Psoas muscle (tissue), 8 donors: ENCODE results near the gene RAP2A. TPM values are rescaled to one million over a fixed set of nuclear protein-coding genes. Genes with fewer than 3 reads are reported as not detected.

ENCODE experiments used
- ATAC-seq, 4 donors: fragments of 200-7000 bp; cut with Tn5 transposase; one replicate each; pipeline ENCODE4 v1.9.1; 2020; ENCODE audit warnings: moderate library complexity in 3 of 4, mild to moderate bottlenecking in 2 of 4
- DNase-seq, 2 donors: peaks; one replicate each; pipeline ENCODE4 v3.0.0-alpha.2; 2020
- H3K27ac ChIP-seq: fragments of 200-600 bp; one replicate; pipeline ENCODE4 v1.8.0; 2022
- H3K27me3 ChIP-seq, 3 donors: fragments of 200-600 bp in 1 of 3; one replicate each; pipeline versions ENCODE4 v1.6.1 to v1.8.0; 2013 to 2022; ENCODE audit warnings: low read length in 2 of 3, mild to moderate bottlenecking in 2 of 3, moderate library complexity in 1 of 3; ENCODE audit not compliant: insufficient read depth in 3 of 3
- H3K36me3 ChIP-seq, 2 donors: fragments of 200-600 bp in 1 of 2; one replicate each; pipeline versions ENCODE4 v1.6.1 to v1.8.0; 2013 to 2022; ENCODE audit warnings: low read depth in 1 of 2, mild to moderate bottlenecking in 1 of 2, moderate library complexity in 1 of 2; ENCODE audit not compliant: insufficient read depth in 1 of 2
- H3K4me1 ChIP-seq: fragments of 200-600 bp; one replicate; pipeline ENCODE4 v1.8.0; 2022
- H3K4me3 ChIP-seq: fragments of 200-600 bp; one replicate; pipeline ENCODE4 v1.8.0; 2022; ENCODE audit warnings: mild to moderate bottlenecking
- H3K9me3 ChIP-seq: fragments of 200-600 bp; one replicate; pipeline ENCODE4 v1.8.0; 2022
- CTCF ChIP-seq: fragments of 200-600 bp; IDR thresholded peaks from one replicate; pipeline ENCODE4 v1.8.0; 2022; ENCODE audit warnings: antibody characterized with exemption
- WGBS, 3 donors: extraction: QIAGEN DNeasy Blood & Tissue Kit; methylation state at CpG; one replicate each; pipeline versions ENCODE4 v1.1.6 to v1.1.7; 2013; 5-methylcytosine and 5-hydroxymethylcytosine counted together
- intact Hi-C, 2 donors: fragments of 100-400 bp; cut with DNase I; formaldehyde crosslinking; loops; one replicate each; pipeline versions ENCODE4 v1.11.0 to v1.14.2; 2022
- polyA plus RNA-seq, 3 donors: library from polyadenylated mRNA; stranded (reverse); fragments of 200-250 nt; gene quantifications; one replicate each; pipeline ENCODE4 v1.2.3, GENCODE V29; 2013
- total RNA-seq, 4 donors: library from RNA; stranded (reverse); fragmentation: NEBNext Ultra II Directional in 2 of 4; extraction: Animal tissue kit (Norgen Biotek cat#: 25700) in 2 of 4; gene quantifications; one replicate each; pipeline versions ENCODE4 v1.2.1 to v1.2.4, GENCODE V29; 2021 to 2023
- donor health status: healthy with polysubstance abuse.
- donor health status: DM: no; HTN: no; CAD: no; lungs with moderate emphysema.
- donor health status: Bipolar disorder and iron deficiency.
- donor health status: healthy.
- donor health status: DM: yes; HTN: yes; CAD: no.
- donor health status: DM: no; HTN: no; CAD: no.
- donor health status: DM: no; HTN: no; CAD: no.
- donor health status: DM: yes; HTN: yes; CAD: no.

RAP2A gene
- total and polyA plus RNA-seq, 7 donors: 3.8 to 35.7 (median 11.4) TPM

GRCh38 chr13:97397267-97397666, 36.7 kb upstream of the RAP2A start:
- Histone ChIP-seq H3K4me1 (no peaks in the 10 kb centered on the region), H3K9me3 (no peaks in the 10 kb centered on the region), H3K27me3 (no peaks in the 10 kb centered on the region), H3K4me3 (no peak overlapping the region), H3K36me3 (peaks cover 0 to 12% of the 10 kb centered on the region in 2 donors), H3K27ac (no peak overlapping the region)
- no peak for TF ChIP-seq CTCF
- DNase-seq: no peak
- no peak for ATAC-seq
- intact Hi-C loops: no loop called here
- 62 to 65% (median 65%) methylated on average over 10 of the region's 10 CpGs for WGBS, 3 donors

- peaks cover 6% of the 10 kb centered on the region for H3K4me1 ChIP-seq
- TF ChIP-seq CTCF: no peak
- H3K9me3 ChIP-seq: no peaks in the 10 kb centered on the region
- no peak overlapping the region for H3K27ac ChIP-seq
- no peak overlapping the region for H3K4me3 ChIP-seq
- H3K27me3 ChIP-seq: no peaks in the 10 kb centered on the region
- 65 to 83% (median 72%) methylated on average over 3 of the region's 3 CpGs for WGBS, 3 donors
- no peaks in the 10 kb centered on the region for H3K36me3 ChIP-seq
- ATAC-seq: no peak
- intact Hi-C loops: no loop called here
- no peak for DNase-seq
Measured at GRCh38 chr13:97401421-97401820, 32.5 kb upstream of the RAP2A start.

GRCh38 chr13:97403893-97404750, 29.8 kb upstream of the RAP2A start:
- Histone ChIP-seq H3K4me1 (peaks cover 6% of the 10 kb centered on the region), H3K4me3 (no peak overlapping the region), H3K27ac (no peak overlapping the region), H3K36me3 (no peaks in the 10 kb centered on the region), H3K9me3 (no peaks in the 10 kb centered on the region), H3K27me3 (no peaks in the 10 kb centered on the region)
- WGBS, 3 donors: 83 to 92% (median 91%) methylated on average over 3 of the region's 3 CpGs
- intact Hi-C loops: no loop called here
- ATAC-seq (peak; percentile 61 to 76 (median 71)), DNase-seq (no peak)
- no peak for TF ChIP-seq CTCF

- H3K4me1 ChIP-seq: peaks cover 6% of the 10 kb centered on the region
- intact Hi-C loops: no loop called here
- no peaks in the 10 kb centered on the region for H3K36me3 ChIP-seq
- H3K9me3 ChIP-seq: no peaks in the 10 kb centered on the region
- DNase-seq: no peak
- no peak for TF ChIP-seq CTCF
- no peaks in the 10 kb centered on the region for H3K27me3 ChIP-seq
- 73 to 89% (median 82%) methylated on average over 2 of the region's 2 CpGs for WGBS, 3 donors
- H3K4me3 ChIP-seq: no peak overlapping the region
- ATAC-seq: no peak
- no peak overlapping the region for H3K27ac ChIP-seq
Measured at GRCh38 chr13:97407540-97407939, 26.4 kb upstream of the RAP2A start.
